HG02884 (cell line): ENCODE results near the gene SLC19A2.
"Not testable (repeated sequence)": the region's sequence is repeated elsewhere in the genome, so short reads cannot be mapped to it uniquely, and the experiment has no call there.

Experiments used
- ATAC-seq: cut with Tn5 transposase; IDR thresholded peaks from one replicate; pipeline ENCODE4 v1.9.1; 2021; ENCODE audit warnings: mild to moderate bottlenecking, moderate library complexity; ENCODE audit not compliant: unreplicated experiment

SLC19A2 gene

DNA sequence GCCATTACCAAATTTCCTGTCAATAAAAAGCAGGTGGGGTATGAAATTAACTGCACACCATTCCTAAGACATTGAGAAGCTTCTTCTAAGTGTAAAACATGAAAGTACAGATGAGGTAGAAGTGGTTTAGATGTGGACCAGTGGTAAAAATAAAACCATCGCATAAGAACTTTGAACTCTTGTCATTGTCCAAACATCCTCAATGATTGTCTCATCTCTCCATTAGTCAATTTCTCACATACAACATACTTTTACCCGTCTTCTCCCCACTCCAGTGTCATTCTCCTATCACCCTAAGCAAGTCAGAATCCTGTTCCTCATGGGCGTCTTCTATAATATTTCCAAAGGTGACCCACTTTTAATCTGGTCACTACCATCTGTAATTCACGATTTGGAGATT lies 24.3 kb upstream of the SLC19A2 start:
- ATAC-seq = no peak

DNA sequence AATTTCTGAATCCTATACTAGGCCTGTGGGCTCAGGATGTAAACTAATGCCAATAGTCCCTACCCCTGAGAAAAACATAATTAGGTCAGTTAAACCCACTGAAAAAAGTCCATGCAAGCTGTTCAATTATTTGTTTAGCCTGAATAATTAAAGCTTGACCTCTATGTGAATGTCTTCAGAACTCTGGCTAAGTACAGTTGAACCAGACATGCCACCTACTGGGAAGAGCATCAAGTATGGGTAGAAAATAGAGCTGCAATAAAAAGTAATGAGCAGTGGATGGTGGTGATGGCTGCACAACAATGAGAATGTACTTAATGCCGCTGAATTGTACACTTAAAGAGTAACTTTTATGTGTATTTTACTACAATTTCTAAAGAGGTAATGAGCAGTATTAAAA lies 23.6 kb upstream of the SLC19A2 start:
- no peak for ATAC-seq

DNA sequence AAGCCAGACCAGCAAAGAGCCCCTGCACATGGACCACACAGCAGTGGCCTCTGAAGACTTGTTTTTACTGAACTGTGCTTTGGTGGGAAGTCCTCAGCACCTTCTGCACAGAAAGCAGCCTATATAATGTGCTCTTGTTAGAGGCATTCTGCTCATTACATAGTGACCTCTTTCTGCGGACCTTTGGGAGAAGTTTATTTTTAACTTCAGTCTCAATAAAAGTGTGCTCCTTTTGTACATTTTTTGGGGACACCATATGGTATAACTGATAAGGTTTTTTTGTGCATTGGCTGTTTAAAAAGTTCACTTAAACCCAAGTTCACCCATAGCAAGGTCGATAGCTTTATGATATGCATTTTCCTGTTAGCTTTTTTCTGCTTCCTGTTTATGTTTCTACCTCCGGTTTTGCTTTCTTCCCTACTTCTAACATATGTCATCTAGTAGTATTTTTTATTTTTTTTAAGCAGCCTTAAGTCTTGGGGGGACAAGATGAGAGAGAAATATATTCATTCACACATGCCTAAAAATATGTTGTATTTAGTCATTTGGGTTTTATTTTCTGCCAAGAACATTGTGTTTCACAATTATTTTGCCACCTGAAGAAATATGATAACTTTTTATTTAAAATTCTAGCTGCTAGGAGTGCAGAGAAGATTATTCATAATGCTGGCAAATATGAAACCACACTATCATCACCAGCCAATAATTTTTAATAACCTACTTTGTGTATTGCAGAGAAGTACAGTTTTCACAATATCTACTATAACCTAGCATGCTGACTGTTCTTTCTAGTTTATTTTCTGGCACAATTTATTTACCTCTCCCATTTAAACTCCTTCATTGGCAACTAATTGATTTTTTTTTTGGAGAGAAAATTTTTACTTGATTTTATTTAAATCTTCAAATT lies 22.9 kb upstream of the SLC19A2 start:
- no peak for ATAC-seq

DNA sequence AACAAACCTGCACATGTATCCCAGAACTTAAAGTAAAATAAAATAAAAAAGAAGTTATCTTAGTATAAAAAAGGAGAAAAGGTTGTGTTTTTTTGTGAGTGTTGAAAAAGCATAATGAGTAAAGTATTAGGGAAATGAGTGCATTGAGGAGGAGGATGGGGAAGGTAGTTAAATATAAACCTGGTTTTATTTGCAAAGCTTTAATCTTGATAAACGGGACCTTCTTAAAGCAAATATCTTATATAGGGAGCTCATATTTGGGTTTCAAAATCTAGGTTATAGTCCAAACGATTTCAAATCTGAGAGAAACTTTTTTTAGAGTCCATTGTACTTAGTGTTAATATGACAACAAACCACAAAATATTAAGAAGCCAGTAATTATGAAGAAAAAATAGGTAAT lies 21.7 kb upstream of the SLC19A2 start:
- ATAC-seq = no peak

DNA sequence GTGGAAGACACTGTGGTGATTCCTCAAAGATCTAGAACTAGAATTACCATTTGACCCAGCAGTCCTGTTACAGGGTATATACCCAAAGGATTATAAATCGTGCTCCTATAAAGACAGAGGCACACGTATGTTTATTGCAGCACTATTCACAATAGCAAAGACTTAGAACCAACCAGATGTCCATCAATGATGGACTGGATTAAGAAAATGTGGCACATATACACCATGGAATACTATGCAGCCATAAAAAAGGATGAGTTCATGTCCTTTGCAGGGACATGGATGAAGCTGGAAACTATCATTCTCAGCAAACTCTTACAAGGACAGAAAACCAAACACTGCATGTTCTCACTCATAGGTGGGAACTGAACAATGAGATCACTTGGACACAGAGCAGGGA lies 17.9 kb upstream of the SLC19A2 start:
- ATAC-seq = not testable (repeated sequence)

DNA sequence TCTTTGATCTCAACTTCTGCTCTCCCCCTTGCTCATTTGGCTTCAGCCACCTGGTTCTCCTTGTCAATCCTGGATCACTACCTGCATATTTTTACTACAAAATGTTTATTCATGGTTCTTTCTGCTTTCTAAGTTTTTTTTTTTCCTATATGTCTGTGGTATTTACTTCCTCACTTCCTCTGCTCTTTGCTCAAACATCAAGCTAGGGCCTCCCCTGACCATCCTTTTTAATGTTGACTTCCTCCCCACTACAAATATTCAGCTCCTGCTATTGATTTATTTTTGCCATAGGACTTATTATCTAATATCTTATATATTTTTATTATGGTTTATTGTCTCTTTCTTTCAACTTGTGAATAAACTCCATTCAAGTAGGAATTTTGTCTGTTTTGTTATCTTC lies 14.1 kb upstream of the SLC19A2 start:
- no peak for ATAC-seq

DNA sequence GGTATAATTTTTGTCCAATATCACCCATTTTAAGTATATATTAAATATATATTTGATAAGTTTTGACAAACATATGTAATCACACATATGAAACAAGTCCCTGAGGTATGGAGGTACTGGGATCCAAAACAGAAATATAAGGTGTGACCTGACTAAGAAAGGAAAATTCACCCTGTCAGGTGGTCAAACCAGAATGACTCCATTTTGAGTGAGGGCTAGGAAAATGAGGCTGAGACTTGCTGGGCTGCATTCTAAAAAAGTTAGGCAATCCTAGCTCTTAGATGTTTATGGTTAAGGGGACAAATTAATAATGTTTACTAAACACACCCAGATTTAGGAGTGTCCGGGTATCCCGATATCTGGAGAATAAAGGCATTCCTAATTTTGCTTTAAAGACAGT lies 11.6 kb upstream of the SLC19A2 start:
- ATAC-seq = no peak

DNA sequence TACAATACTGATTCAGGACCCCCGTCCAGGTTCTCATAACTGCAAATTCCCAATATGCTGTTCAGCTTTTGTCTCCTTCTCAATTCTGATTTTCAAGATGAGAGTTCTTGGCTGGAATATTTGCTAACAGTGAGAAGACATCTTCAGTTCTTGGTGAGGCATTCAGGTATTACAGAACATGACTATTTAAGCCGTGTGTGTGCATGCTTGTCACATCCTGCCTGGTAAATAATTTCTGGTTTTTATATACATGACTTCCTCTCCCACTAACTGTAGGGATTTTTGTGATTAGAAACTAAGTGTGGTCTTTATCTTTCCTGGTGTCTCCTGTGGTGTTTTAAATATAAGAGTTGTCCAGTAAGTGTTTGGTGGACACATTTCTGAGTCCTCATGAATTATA lies 10.2 kb upstream of the SLC19A2 start:
- no peak for ATAC-seq

DNA sequence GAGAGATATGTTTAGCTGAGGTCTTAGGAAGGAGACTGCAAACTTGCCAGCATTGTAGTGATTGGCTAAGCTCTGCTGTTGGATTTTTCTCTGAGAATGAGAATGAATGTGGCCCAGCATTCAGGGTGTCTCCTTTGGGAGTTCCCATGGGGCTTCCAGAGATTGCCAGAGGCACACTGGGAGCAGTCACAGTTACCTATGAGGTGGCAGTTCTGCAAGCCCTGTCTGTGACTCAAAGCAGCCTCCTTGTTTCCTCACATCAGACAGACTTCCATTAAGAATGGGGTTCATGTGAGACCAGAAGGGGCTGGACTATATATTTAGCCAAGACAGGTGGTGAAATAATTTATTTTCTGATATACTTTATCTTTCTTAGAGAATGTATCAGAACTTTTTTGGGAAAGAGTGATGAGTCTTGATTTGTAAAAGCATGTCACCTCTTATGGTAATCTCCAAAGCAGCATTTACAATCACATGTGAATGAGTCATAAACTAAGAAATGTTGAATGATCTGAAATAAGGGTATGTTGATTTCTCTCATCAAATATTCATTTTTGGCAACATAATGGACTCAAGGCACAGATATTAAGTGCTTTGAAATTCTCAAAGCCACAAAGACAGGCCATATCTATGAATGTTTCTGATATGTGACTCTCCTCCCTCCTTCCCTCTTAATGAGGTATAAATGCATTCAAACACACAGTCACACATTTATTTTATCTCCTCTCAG lies 9.5 kb upstream of the SLC19A2 start:
- ATAC-seq = no peak

DNA sequence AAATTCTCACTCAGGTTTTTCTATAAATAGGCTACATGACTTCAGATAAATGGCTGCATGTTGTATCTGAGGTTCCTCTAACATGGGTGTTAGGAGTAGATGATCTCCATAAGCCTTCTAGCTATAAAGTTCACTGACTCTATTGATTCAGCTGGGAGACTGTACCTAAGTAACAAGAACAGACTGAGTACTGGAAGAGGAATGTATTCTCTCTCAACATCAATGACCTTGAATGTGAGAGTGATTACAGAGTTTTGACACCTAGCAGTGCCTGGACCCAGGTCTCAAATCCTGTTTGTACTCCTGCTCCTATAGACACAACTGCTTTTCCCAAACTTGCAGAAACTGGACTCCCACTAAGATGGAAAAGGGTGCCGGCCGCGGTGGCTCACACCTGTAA lies 8.6 kb upstream of the SLC19A2 start:
- no peak for ATAC-seq

DNA sequence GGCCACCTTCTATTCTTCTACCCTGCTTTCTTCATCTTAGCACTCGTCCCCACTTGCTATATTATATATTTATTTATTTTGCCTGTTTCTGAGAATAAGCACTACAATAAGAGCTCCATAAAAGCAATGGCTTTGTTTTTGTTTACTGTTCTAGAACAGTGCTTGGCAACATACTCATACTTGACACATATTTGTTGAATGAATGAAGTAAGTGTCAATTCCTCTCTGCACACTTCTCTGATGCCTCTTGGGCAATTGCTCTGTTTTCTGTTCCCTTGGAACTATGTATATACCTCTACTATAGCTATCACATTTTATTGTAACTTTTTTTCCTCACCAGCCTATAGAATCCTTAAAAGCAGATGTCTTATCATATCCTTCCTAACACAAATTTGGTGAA lies 7.5 kb upstream of the SLC19A2 start:
- no peak for ATAC-seq

DNA sequence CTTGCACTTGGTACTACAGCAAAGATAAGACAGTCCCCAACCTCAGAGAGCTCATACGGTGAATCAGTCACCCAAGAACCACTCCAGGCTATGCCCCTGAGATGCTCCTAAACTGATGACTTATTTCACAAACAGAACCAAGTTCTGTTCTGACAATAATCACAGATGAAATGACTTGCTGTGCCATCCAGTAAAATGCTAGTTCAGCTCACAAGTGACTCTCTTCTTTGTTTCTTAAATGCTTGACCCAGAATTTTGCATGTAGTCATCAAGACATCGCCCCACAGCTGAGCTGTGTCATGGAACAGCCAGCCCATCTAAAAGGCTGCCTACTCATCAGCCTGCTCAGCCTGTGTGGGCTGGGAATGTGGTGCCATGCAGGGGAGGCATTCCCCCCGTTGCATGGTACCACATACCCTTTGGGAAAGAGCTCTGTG lies 6.1 kb upstream of the SLC19A2 start:
- ATAC-seq = peak; percentile 77

DNA sequence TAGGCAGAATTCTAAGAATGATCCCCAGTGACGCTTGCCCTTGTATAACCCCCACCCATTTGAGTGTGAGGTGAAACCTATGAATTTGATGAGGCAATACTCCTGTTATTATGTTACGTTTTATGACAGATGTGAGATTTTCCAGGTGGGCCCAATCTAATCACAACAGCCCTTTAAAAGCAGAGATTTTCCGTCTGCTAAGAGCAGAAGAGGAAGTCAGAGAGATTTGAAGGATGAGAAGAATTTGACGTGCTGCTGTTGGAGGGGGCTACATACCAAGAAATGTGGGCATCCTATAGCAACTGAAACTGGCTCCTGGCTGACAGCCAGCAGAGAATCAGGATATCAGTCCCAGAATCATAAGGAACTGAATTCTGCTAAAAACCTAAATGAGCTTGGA lies 2.4 kb upstream of the SLC19A2 start:
- no peak for ATAC-seq

DNA sequence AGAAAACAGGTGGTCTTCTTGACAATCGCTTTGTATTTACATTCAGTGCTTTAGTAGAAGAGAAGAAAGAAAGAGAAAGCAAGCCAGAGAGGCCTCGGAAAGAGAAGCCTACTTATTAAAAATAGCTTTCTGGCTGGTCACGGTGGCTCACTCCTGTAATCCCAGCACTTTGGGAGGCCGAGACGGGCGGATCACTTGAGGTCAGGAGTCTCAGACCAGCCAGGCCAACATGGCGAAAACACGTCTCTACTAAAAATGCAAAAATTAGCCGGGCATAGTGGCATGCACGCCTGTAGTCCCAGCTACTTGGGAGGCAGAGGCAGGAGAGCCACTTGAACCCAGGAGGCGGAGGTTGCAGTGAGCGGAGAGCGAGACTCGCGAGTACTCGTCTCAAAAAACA lies 1.8 kb upstream of the SLC19A2 start:
- no peak for ATAC-seq

DNA sequence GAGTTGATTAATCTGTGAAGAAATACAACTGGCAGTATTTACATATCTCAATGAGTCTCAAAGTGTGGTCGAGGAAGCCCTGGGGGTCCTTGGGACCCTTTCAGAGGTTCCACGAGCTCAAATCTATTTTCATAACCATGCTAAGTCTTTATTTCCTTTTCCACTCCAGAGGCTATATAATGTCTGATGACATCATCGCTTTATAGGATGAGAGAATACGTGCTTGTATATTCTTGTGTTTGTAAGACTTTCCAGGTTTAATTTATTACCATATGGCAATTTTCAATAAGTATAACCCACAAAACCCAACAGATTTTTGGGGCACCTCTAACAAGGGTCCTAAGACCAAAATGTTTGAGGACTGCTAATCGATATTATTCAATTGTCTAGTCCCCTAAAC lies 1.4 kb upstream of the SLC19A2 start:
- ATAC-seq = no peak

DNA sequence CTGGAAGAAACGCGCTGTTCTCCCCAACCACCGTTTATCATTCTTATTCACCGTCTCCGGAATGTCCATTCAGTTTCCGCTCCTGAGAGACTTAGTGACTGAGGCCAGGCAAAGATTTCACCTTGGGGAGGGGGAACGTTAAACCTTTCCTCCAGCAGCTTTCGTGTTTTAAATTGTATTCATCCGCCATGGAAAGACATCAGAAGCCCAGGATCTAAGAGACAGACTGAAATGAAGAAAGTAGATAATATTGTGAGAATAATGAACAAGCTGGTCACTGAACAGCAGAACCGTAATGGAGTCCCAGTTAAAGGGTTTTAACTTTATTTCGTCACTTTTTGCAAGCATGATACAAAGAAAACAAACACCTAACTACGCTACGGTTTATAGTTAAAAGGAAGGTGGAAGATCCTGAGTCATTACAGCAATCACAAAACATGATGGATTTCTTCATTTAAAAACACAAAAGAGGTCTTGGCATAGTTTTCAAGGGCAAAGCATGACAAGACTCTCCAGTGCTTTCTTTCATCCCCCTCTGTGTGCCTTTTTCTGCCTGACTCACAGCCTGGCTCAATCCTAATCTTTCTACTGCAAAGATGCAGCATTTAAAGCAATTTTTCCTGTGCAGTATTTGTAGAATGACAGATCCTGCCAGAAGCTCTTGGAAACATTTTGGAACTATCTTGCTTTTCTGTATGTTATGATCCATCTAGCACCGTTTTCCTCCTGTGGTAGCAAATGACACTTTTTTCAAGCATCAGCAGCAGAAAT lies 722 bp upstream of the SLC19A2 start:
- ATAC-seq = no peak

DNA sequence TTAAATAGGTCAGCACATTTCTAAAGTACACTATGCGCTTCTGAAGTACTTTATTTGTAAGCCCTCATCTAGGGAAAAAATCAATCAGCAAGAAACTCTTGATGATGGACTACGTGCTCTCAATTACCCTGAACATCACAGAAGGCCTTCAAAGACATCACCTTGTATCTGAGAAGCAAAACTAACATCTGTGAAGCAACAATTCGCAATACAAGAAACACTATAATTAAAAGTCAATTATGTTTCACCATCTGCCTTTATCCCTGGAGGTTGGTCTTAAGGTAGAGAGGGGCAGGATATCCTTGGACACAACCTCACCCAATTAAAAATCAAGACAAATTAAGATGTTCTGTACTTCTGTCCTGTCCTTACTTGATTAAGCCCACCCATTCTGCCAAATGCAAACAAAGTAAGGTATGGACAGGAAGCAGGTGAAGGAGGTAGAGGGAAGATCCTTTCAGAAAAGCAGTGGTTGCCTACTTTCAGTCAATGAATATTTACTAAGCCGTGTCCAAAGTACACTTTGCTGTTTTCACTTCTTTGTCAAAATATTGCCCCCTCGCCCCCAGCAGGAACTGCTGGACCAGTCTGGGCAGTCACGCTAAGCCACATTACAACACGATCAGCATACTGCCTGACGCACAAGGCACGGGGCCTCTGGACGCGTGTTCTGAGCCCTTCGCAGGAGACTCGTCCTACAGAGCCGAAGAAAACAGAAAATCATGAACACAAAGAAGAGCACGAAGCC lies 887 bp downstream of the SLC19A2 start:
- ATAC-seq = peak; percentile 15

DNA sequence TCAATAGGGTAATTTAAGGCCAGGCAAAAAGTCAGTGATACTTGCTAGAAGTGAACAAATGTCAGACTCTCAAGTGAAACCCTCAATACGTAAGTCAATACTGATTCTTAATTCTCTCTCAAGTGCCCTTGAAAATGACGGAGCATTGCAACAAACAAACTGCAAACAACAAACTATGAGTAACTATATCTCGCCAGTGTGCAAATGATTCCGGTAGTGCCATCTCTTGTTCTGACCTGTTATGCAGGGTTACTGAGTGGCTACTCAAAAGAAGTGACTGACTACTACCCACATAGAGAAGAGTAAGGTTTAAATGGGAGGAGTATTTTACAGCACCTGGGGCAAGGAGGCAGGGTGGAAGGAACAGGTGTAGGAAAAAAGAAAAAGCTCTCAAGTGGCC lies 1.6 kb downstream of the SLC19A2 start:
- ATAC-seq = no peak

DNA sequence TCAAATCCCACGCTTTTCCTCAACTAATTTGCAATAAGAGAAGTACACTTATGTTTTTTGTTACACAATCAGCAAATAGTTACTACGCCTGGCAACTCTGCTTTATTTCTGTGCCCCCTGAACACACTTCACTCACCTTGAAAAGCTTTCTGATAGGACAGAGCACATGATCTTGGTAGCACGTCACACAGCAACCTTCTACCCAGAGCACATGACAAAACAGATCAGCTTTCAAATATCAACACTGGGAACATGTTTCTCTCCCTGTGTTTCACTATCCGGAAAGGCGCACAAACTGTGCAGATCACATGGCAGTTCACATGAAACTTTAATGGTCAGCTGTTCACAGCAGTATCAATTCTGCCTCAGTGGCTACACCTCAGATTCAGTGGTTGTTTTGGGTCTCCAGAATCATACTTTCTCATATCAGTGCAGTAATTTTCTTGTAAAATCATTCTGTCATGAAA lies 2.2 kb downstream of the SLC19A2 start:
- no peak for ATAC-seq

DNA sequence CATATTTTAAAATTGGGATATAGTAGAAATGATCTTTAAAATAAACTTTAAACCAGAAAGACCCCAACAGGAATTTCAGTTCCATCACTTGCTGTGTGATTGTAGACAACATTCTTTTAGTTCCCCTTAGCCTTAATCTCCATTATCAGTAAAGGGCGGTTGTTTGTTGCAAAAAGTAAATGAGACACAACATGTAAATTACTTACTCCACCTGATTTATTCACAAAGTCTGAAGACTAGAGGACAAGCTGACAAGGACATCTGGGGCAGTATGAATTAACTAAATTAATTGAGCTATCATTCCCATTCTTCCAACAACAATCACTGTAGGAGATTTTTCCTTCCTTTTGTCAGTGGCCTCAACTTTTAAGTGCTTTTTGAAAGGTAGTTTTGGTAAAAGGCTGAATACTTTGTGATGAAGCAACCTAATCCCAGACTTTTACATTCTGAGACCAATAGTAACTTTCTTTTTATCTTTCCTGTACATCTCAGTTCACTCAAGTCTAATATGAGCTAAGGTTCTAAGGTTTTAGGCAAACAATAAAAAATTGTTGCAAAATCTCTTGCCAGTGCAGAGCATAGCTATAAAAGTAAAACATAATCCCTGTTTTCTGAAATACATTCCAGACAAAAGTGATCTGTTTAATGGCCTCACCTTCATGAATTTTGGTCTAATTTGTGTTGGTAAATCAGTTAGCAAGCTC lies 6.2 kb downstream of the SLC19A2 start:
- ATAC-seq = no peak
